ENCODE measurements around the gene USF1. TPM values are rescaled to one million over a fixed set of nuclear protein-coding genes. Genes with fewer than 3 reads are reported as not detected.

Gene USF1
- total and polyA plus RNA-seq, 2 experiments from 2014 or later: 33.7 to 110 TPM

Other genes with a start within 250 kb of the USF1 start
- not detected in 2 replicates for gene LY9, start 249.8 kb downstream of the USF1 start, total RNA-seq
- not detected in 2 replicates for gene LY9, start 249.8 kb downstream of the USF1 start, polyA plus RNA-seq
- gene CD244, start 183.1 kb downstream of the USF1 start, total RNA-seq: not detected in 2 replicates
- 0.11 TPM in 1 of 2 replicates, not detected in the other for gene CD244, start 183.1 kb downstream of the USF1 start, polyA plus RNA-seq
- 0.21 TPM in 1 of 2 replicates, not detected in the other for gene ITLN1, start 160.8 kb downstream of the USF1 start, total RNA-seq
- 0.34 TPM in 1 of 2 replicates, not detected in the other for gene ITLN1, start 160.8 kb downstream of the USF1 start, polyA plus RNA-seq
- gene ITLN2, start 91.2 kb downstream of the USF1 start, total RNA-seq: not detected in 2 replicates
- not detected in 2 replicates for gene ITLN2, start 91.2 kb downstream of the USF1 start, polyA plus RNA-seq
- 68.1 and 93.7 TPM in 2 replicates for gene F11R, start 24.8 kb downstream of the USF1 start, total RNA-seq
- 90.1 and 139 TPM in 2 replicates for gene F11R, start 24.8 kb downstream of the USF1 start, polyA plus RNA-seq
- gene TSTD1, start 7.0 kb downstream of the USF1 start, total RNA-seq: 262 and 347 TPM in 2 replicates
- gene TSTD1, start 7.0 kb downstream of the USF1 start, polyA plus RNA-seq: 393 and 448 TPM in 2 replicates
- not detected in 2 replicates for gene ARHGAP30, start 23.9 kb upstream of the USF1 start, total RNA-seq
- 1.8 and 1.9 TPM in 2 replicates for gene ARHGAP30, start 23.9 kb upstream of the USF1 start, polyA plus RNA-seq
- gene NECTIN4, start 43.6 kb upstream of the USF1 start, total RNA-seq: not detected in 2 replicates
- gene NECTIN4, start 43.6 kb upstream of the USF1 start, polyA plus RNA-seq: not detected in 2 replicates
- 36.5 and 42.4 TPM in 2 replicates for gene KLHDC9, start 52.4 kb upstream of the USF1 start, total RNA-seq
- 41.2 and 48.7 TPM in 2 replicates for gene KLHDC9, start 52.4 kb upstream of the USF1 start, polyA plus RNA-seq
- gene PFDN2, start 72.1 kb upstream of the USF1 start, total RNA-seq: 85.4 and 137 TPM in 2 replicates
- gene PFDN2, start 72.1 kb upstream of the USF1 start, polyA plus RNA-seq: 103 and 121 TPM in 2 replicates
- 60.7 and 65.9 TPM in 2 replicates for gene NIT1, start 72.1 kb upstream of the USF1 start, total RNA-seq
- 64.6 and 92.6 TPM in 2 replicates for gene NIT1, start 72.1 kb upstream of the USF1 start, polyA plus RNA-seq
- 28.1 and 36.5 TPM in 2 replicates for gene DEDD, start 86.7 kb upstream of the USF1 start, total RNA-seq
- 30.8 and 35.5 TPM in 2 replicates for gene DEDD, start 86.7 kb upstream of the USF1 start, polyA plus RNA-seq
- gene UFC1, start 108.0 kb upstream of the USF1 start, total RNA-seq: 51.2 and 61.2 TPM in 2 replicates
- gene UFC1, start 108.0 kb upstream of the USF1 start, polyA plus RNA-seq: 122 and 124 TPM in 2 replicates
- 18.7 and 19.6 TPM in 2 replicates for gene USP21, start 113.5 kb upstream of the USF1 start, total RNA-seq
- 48.8 and 59.9 TPM in 2 replicates for gene USP21, start 113.5 kb upstream of the USF1 start, polyA plus RNA-seq
- gene PPOX, start 120.4 kb upstream of the USF1 start, total RNA-seq: 35.4 and 53.8 TPM in 2 replicates
- 67.0 and 67.1 TPM in 2 replicates for gene PPOX, start 120.4 kb upstream of the USF1 start, polyA plus RNA-seq
- 31.3 and 36.9 TPM in 2 replicates for gene B4GALT3, start 131.5 kb upstream of the USF1 start, total RNA-seq
- gene B4GALT3, start 131.5 kb upstream of the USF1 start, polyA plus RNA-seq: 44.7 and 54.7 TPM in 2 replicates
- 0.88 and 4.0 TPM in 2 replicates for gene ADAMTS4, start 153.1 kb upstream of the USF1 start, total RNA-seq
- gene ADAMTS4, start 153.1 kb upstream of the USF1 start, polyA plus RNA-seq: 1.9 and 3.5 TPM in 2 replicates
- gene NDUFS2, start 156.4 kb upstream of the USF1 start, total RNA-seq: 183 and 204 TPM in 2 replicates
- 346 and 367 TPM in 2 replicates for gene NDUFS2, start 156.4 kb upstream of the USF1 start, polyA plus RNA-seq
- not detected in 2 replicates for gene FCER1G, start 169.3 kb upstream of the USF1 start, total RNA-seq
- gene FCER1G, start 169.3 kb upstream of the USF1 start, polyA plus RNA-seq: 0.50 TPM in 1 of 2 replicates, not detected in the other
- gene APOA2, start 177.7 kb upstream of the USF1 start, total RNA-seq: 1.0 TPM in 1 of 2 replicates, not detected in the other
- 3.1 TPM in 1 of 2 replicates, not detected in the other for gene APOA2, start 177.7 kb upstream of the USF1 start, polyA plus RNA-seq
- 12.5 and 21.6 TPM in 2 replicates for gene TOMM40L, start 180.1 kb upstream of the USF1 start, total RNA-seq
- gene TOMM40L, start 180.1 kb upstream of the USF1 start, polyA plus RNA-seq: 12.6 and 13.6 TPM in 2 replicates
- 0.33 TPM in 1 of 2 replicates, not detected in the other for gene NR1I3, start 192.2 kb upstream of the USF1 start, total RNA-seq
- not detected in 2 replicates for gene NR1I3, start 192.2 kb upstream of the USF1 start, polyA plus RNA-seq
- gene PCP4L1, start 212.8 kb upstream of the USF1 start, total RNA-seq: 0.14 and 0.21 TPM in 2 replicates
- not detected in 2 replicates for gene PCP4L1, start 212.8 kb upstream of the USF1 start, polyA plus RNA-seq